Uterus (tissue), 2 donors: Measurements from ENCODE around the gene DTNA.

Source experiments
- POLR2A ChIP-seq, 2 donors: fragments of 450-650 bp; IDR thresholded peaks; one replicate each; pipeline ENCODE4 v1.6.1; 2016; ENCODE audit warnings: antibody characterized with exemption in 2 of 2, mild to moderate bottlenecking in 1 of 2, moderate library complexity in 1 of 2
- TF ChIP-seq, protein P1 (sequence below), 4 experiments: fragments of 200-600 bp in 2 of 4; fragments of 450-650 bp in 2 of 4; sonication (generic) in 2 of 4; IDR thresholded peaks; one replicate each; pipeline ENCODE4 v1.5.1; 2016 to 2019; ENCODE audit warnings: antibody characterized with exemption in 4 of 4, mild to moderate bottlenecking in 2 of 4, moderate library complexity in 1 of 4

GRCh38 chr18:34779112-34779511 lies 69.0 kb downstream of the DTNA start:
- TF ChIP-seq, protein P1, sequence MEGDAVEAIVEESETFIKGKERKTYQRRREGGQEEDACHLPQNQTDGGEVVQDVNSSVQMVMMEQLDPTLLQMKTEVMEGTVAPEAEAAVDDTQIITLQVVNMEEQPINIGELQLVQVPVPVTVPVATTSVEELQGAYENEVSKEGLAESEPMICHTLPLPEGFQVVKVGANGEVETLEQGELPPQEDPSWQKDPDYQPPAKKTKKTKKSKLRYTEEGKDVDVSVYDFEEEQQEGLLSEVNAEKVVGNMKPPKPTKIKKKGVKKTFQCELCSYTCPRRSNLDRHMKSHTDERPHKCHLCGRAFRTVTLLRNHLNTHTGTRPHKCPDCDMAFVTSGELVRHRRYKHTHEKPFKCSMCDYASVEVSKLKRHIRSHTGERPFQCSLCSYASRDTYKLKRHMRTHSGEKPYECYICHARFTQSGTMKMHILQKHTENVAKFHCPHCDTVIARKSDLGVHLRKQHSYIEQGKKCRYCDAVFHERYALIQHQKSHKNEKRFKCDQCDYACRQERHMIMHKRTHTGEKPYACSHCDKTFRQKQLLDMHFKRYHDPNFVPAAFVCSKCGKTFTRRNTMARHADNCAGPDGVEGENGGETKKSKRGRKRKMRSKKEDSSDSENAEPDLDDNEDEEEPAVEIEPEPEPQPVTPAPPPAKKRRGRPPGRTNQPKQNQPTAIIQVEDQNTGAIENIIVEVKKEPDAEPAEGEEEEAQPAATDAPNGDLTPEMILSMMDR (IDR thresholded peaks at IDR 0.05), result no peak
- no peak for TF ChIP-seq POLR2A (IDR thresholded peaks at IDR 0.05)
